HTR-8/SVneo (cell line): ENCODE data around the gene KIAA1328.

Experiments used
- DNase-seq: peaks from one replicate; pipeline ENCODE4 v3.0.0; 2011; ENCODE audit warnings: low spot score, mixed read lengths; ENCODE audit not compliant: insufficient read length
- FAIRE-seq: peaks from 2 replicates; lab custom pipeline; 2011; peaks lifted over from hg19 to GRCh38; lab: Jason Lieb, UNC

Gene KIAA1328

GRCh38 chr18:36821681-36822080 lies 7.2 kb upstream of the KIAA1328 start:
- no peak for FAIRE-seq

GRCh38 chr18:36825526-36825925 lies 3.4 kb upstream of the KIAA1328 start:
- DNase-seq (no peak), FAIRE-seq (no peak)

More at GRCh38 chr18:36821681-36822080, 7.2 kb upstream of the KIAA1328 start:
- DNase-seq: no peak

- FAIRE-seq (no peak), DNase-seq (no peak)
Observed at GRCh38 chr18:36826556-36826955, 2.4 kb upstream of the KIAA1328 start.

GRCh38 chr18:36828157-36828629 lies 734 bp upstream of the KIAA1328 start:
- DNase-seq: no peak
- FAIRE-seq: no peak

GRCh38 chr18:36829362-36830157 lies 633 bp downstream of the KIAA1328 start:
- FAIRE-seq: no peak
- no peak for DNase-seq

GRCh38 chr18:36830158-36830495 lies 1.2 kb downstream of the KIAA1328 start:
- no peak for FAIRE-seq
- no peak for DNase-seq

GRCh38 chr18:36831139-36831538 lies 2.2 kb downstream of the KIAA1328 start:
- no peak for DNase-seq
- FAIRE-seq: no peak

GRCh38 chr18:36833120-36833519 lies 4.2 kb downstream of the KIAA1328 start:
- DNase-seq (no peak), FAIRE-seq (no peak)

GRCh38 chr18:36835927-36836326 lies 7.0 kb downstream of the KIAA1328 start:
- DNase-seq (no peak), FAIRE-seq (no peak)

- DNase-seq: no peak
- FAIRE-seq: no peak
Observed at GRCh38 chr18:36839835-36840234, 10.9 kb downstream of the KIAA1328 start.

GRCh38 chr18:36843199-36843598 lies 14.3 kb downstream of the KIAA1328 start:
- FAIRE-seq (no peak), DNase-seq (no peak)

- FAIRE-seq (no peak), DNase-seq (no peak)
Observed at GRCh38 chr18:36843784-36844183, 14.9 kb downstream of the KIAA1328 start.

GRCh38 chr18:36848609-36849008 lies 19.7 kb downstream of the KIAA1328 start:
- FAIRE-seq: no peak

GRCh38 chr18:36849288-36850006 lies 20.5 kb downstream of the KIAA1328 start:
- FAIRE-seq (no peak), DNase-seq (no peak)

More at GRCh38 chr18:36848609-36849008, 19.7 kb downstream of the KIAA1328 start:
- DNase-seq: no peak

- FAIRE-seq (no peak), DNase-seq (peak; percentile 15)
Observed at GRCh38 chr18:36850527-36851201, 21.7 kb downstream of the KIAA1328 start.

- FAIRE-seq: no peak
Observed at GRCh38 chr18:36851202-36851590, 22.3 kb downstream of the KIAA1328 start.

GRCh38 chr18:36856815-36857214 lies 27.9 kb downstream of the KIAA1328 start:
- DNase-seq (no peak), FAIRE-seq (no peak)

More at GRCh38 chr18:36851202-36851590, 22.3 kb downstream of the KIAA1328 start:
- DNase-seq: no peak

GRCh38 chr18:36862182-36862581 lies 33.3 kb downstream of the KIAA1328 start:
- FAIRE-seq (no peak), DNase-seq (no peak)

GRCh38 chr18:36867056-36867455 lies 38.1 kb downstream of the KIAA1328 start:
- FAIRE-seq (no peak), DNase-seq (no peak)

GRCh38 chr18:36871801-36872200 lies 42.9 kb downstream of the KIAA1328 start:
- DNase-seq (no peak), FAIRE-seq (no peak)

- FAIRE-seq (no peak), DNase-seq (no peak)
Observed at GRCh38 chr18:36872329-36872728, 43.4 kb downstream of the KIAA1328 start.
